ENCODE results near the gene CTDSPL.

The CTDSPL gene

DNA sequence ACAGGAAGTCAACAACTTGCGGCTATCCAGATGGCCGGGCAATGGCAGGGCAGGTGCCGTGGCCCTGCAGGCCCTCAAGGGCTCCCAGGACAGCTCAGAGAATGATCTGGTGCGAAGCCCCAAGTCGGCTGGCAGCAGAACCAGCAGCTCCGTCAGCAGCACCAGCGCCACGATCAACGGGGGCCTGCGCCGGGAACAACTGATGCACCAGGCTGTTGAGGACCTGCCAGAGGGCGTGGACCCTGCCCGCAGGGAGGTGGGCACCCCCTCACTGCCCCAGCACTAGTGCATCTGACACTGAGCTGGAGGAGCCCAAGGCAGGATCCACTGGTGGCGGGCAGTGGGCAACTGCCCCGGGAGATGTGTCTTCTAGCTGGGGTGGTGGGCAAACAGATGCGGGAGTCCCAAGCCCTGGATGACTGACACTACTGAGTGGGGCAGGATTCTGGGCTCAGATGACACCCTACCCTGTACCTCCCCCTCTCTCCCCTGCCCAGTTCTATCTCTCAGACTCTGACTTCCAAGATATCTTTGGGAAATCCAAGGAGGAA, 144.8 kb downstream of the CTDSPL start:
- peaks cover 5 to 62% of the 10 kb centered on the region in 2 donors for H3K36me3 ChIP-seq (ENCODE audit: control insufficient read depth in 1 of 2, insufficient read depth in 2 of 2, low read length in 2 of 2)
- no peak overlapping the region for H3K4me3 ChIP-seq (ENCODE audit: low read depth in 1 of 2, low read length in 2 of 2)
- peaks cover 0 to 21% of the 10 kb centered on the region in 2 donors for H3K4me1 ChIP-seq (ENCODE audit: control insufficient read depth in 1 of 2, insufficient read depth in 2 of 2, low read length in 2 of 2)
- H3K27ac ChIP-seq (ENCODE audit: low read length): no peak overlapping the region
- H3K27me3 ChIP-seq (ENCODE audit: low read depth, low read length): no peaks in the 10 kb centered on the region
- no peaks in the 10 kb centered on the region for H3K9me3 ChIP-seq (ENCODE audit: control insufficient read depth in 1 of 2, low read length in 2 of 2)

- Histone ChIP-seq H3K27me3 (ENCODE audit: low read depth, low read length) (no peaks in the 10 kb centered on the region), H3K4me3 (ENCODE audit: low read depth in 1 of 2, low read length in 2 of 2) (no peak overlapping the region), H3K4me1 (ENCODE audit: control insufficient read depth in 1 of 2, insufficient read depth in 2 of 2, low read length in 2 of 2) (peaks cover 0 to 21% of the 10 kb centered on the region in 2 donors), H3K9me3 (ENCODE audit: control insufficient read depth in 1 of 2, low read length in 2 of 2) (no peaks in the 10 kb centered on the region), H3K27ac (ENCODE audit: low read length) (no peak overlapping the region), H3K36me3 (ENCODE audit: control insufficient read depth in 1 of 2, insufficient read depth in 2 of 2, low read length in 2 of 2) (peaks cover 0 to 53% of the 10 kb centered on the region in 2 donors)
These were observed 146.0 kb downstream of the CTDSPL start for GRCh38 chr3:38007754-38008090.

DNA sequence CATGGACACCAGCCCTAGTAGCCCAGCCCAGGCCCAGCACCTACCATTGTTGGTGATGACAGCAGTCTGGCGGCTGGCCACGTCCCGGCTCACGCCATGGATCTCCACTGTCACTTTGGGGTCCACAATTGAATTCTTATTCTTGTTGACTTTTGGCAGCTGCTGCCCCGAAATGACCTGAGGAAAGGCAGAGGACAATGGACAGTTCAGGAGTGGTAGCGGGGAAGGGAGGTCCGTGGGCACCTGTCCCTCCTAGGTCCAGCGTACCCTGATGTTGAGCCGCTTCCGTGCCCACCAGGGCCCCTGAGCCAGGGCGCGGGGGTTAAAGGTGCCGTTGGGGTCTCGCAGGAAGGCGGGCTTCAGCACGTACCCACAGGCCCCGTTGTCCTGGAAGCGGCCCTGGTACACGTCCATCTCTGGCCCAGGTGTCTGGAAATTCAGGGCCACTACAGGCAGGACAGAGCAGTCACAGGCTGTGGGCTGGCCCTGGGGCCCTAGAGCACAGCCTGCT, 146.6 kb downstream of the CTDSPL start:
- Histone ChIP-seq H3K9me3 (ENCODE audit: control insufficient read depth in 1 of 2, low read length in 2 of 2) (no peaks in the 10 kb centered on the region), H3K4me1 (ENCODE audit: control insufficient read depth in 1 of 2, insufficient read depth in 2 of 2, low read length in 2 of 2) (peaks cover 0 to 17% of the 10 kb centered on the region in 2 donors), H3K27ac (ENCODE audit: low read length) (no peak overlapping the region), H3K27me3 (ENCODE audit: low read depth, low read length) (no peaks in the 10 kb centered on the region), H3K4me3 (ENCODE audit: low read depth in 1 of 2, low read length in 2 of 2) (no peak overlapping the region), H3K36me3 (ENCODE audit: control insufficient read depth in 1 of 2, insufficient read depth in 2 of 2, low read length in 2 of 2) (peaks cover 0 to 53% of the 10 kb centered on the region in 2 donors)

- Histone ChIP-seq H3K4me1 (ENCODE audit: control insufficient read depth in 1 of 2, insufficient read depth in 2 of 2, low read length in 2 of 2) (peaks cover 0 to 10% of the 10 kb centered on the region in 2 donors), H3K4me3 (ENCODE audit: low read depth in 1 of 2, low read length in 2 of 2) (no peak overlapping the region), H3K9me3 (ENCODE audit: control insufficient read depth in 1 of 2, low read length in 2 of 2) (no peaks in the 10 kb centered on the region), H3K36me3 (ENCODE audit: control insufficient read depth in 1 of 2, insufficient read depth in 2 of 2, low read length in 2 of 2) (peaks cover 0 to 56% of the 10 kb centered on the region in 2 donors), H3K27me3 (ENCODE audit: low read depth, low read length) (no peaks in the 10 kb centered on the region), H3K27ac (ENCODE audit: low read length) (no peak overlapping the region)
These were observed 147.4 kb downstream of the CTDSPL start for GRCh38 chr3:38008971-38009580.

DNA sequence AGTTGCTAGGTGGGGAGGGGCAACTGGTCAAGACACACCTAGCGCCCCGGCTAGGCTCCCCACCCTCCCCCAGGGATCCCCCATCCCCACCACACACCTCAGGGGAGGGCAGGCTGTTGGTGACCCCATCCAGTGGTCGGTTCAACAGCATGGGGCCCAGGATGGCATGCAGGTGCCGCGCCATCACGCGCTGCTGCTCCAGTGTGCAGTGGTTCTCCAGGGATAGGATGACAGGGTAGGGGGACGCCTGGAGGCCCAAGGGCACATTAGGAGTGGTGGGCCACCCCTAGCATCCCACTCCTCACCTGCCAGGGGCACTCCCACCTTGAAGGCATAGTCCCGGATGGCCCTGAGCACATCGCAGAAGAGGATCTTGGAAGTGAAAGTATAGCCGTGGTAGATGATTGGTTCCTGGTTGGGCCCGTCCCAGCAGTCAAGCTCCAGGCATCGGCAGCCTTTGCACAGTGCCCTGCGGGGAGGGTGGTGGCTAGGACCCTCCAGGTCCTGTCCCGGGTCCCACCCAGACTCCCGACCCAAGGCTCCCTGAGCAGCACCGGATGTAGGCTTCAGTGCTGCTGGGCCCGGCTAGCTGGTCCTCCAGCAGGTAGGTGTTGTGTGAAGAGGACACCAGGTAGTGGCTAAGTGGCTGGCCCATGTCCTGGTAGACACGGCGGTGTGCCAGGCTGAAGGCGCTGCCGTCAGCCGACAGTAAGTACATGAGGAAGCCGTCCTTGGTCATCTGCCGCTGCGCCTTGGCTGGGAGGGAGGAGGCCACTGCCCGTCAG, 148.3 kb downstream of the CTDSPL start:
- Histone ChIP-seq H3K4me1 (ENCODE audit: control insufficient read depth in 1 of 2, insufficient read depth in 2 of 2, low read length in 2 of 2) (peaks cover 0 to 1% of the 10 kb centered on the region in 2 donors), H3K27ac (ENCODE audit: low read length) (no peak overlapping the region), H3K27me3 (ENCODE audit: low read depth, low read length) (no peaks in the 10 kb centered on the region), H3K36me3 (ENCODE audit: control insufficient read depth in 1 of 2, insufficient read depth in 2 of 2, low read length in 2 of 2) (peaks cover 0 to 62% of the 10 kb centered on the region in 2 donors), H3K4me3 (ENCODE audit: low read depth in 1 of 2, low read length in 2 of 2) (no peak overlapping the region), H3K9me3 (ENCODE audit: control insufficient read depth in 1 of 2, low read length in 2 of 2) (no peaks in the 10 kb centered on the region)

DNA sequence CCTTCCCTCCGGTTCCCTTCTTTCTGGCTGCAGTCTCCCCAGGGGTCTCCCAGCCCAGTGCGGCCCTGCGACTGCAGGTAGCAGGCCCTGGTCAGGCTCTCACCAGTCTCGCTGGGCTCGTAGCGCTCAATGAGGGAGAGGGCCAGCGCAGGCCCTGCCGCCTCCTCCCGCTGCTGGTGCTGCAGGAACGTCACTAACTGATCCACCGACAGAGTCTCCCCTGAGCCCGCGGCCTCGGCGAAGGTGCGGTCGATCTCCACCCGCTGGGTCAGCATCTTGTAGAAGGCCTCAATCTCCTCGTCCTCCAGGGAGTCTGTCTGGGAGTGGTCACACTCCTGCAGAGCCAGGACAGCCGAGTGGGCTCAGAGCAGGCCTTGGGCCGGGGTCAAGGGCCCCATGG, 149.4 kb downstream of the CTDSPL start:
- Histone ChIP-seq H3K9me3 (ENCODE audit: control insufficient read depth in 1 of 2, low read length in 2 of 2) (peaks cover under 1 to 3% of the 10 kb centered on the region in 2 donors), H3K4me1 (ENCODE audit: control insufficient read depth in 1 of 2, insufficient read depth in 2 of 2, low read length in 2 of 2) (no peaks in the 10 kb centered on the region), H3K27ac (ENCODE audit: low read length) (no peak overlapping the region), H3K4me3 (ENCODE audit: low read depth in 1 of 2, low read length in 2 of 2) (no peak overlapping the region), H3K27me3 (ENCODE audit: low read depth, low read length) (no peaks in the 10 kb centered on the region), H3K36me3 (ENCODE audit: control insufficient read depth in 1 of 2, insufficient read depth in 2 of 2, low read length in 2 of 2) (peaks cover 11 to 65% of the 10 kb centered on the region in 2 donors)

GRCh38 chr3:38015485-38015884, 153.8 kb downstream of the CTDSPL start:
- Histone ChIP-seq H3K27ac (ENCODE audit: low read length) (no peak overlapping the region), H3K4me3 (ENCODE audit: low read depth in 1 of 2, low read length in 2 of 2) (no peak overlapping the region), H3K36me3 (ENCODE audit: control insufficient read depth in 1 of 2, insufficient read depth in 2 of 2, low read length in 2 of 2) (peaks cover 22 to 70% of the 10 kb centered on the region in 2 donors), H3K9me3 (ENCODE audit: control insufficient read depth in 1 of 2, low read length in 2 of 2) (peaks cover 3 to 7% of the 10 kb centered on the region in 2 donors), H3K27me3 (ENCODE audit: low read depth, low read length) (no peaks in the 10 kb centered on the region), H3K4me1 (ENCODE audit: control insufficient read depth in 1 of 2, insufficient read depth in 2 of 2, low read length in 2 of 2) (no peaks in the 10 kb centered on the region)

- H3K36me3 ChIP-seq (ENCODE audit: control insufficient read depth in 1 of 2, insufficient read depth in 2 of 2, low read length in 2 of 2): peaks cover 22 to 65% of the 10 kb centered on the region in 2 donors
- no peak overlapping the region for H3K27ac ChIP-seq (ENCODE audit: low read length)
- peaks cover 3 to 7% of the 10 kb centered on the region in 2 donors for H3K9me3 ChIP-seq (ENCODE audit: control insufficient read depth in 1 of 2, low read length in 2 of 2)
- H3K4me1 ChIP-seq (ENCODE audit: control insufficient read depth in 1 of 2, insufficient read depth in 2 of 2, low read length in 2 of 2): no peaks in the 10 kb centered on the region
- H3K27me3 ChIP-seq (ENCODE audit: low read depth, low read length): no peaks in the 10 kb centered on the region
- no peak overlapping the region for H3K4me3 ChIP-seq (ENCODE audit: low read depth in 1 of 2, low read length in 2 of 2)
These were observed 154.3 kb downstream of the CTDSPL start for GRCh38 chr3:38015984-38016383.

DNA sequence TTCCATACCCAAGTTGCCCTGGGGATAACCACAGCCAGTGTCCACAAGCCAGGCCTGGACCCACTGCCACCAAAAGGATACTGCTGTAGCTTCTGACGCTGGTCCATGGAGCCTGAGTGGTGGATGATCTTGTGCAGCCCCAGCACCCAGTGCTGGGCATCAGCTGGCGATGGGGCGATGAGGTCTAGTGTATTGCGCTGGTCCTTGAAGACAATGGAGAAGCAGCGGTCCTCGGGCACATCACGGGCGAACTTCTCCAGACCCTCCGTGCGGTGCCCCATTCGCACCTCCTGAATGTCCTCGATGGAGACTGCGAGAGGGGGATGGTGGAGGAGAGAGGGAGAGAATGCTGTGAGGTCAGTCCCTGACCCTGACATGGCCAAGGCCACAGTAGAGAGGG, 154.7 kb downstream of the CTDSPL start:
- Histone ChIP-seq H3K27me3 (ENCODE audit: low read depth, low read length) (no peaks in the 10 kb centered on the region), H3K4me1 (ENCODE audit: control insufficient read depth in 1 of 2, insufficient read depth in 2 of 2, low read length in 2 of 2) (no peaks in the 10 kb centered on the region), H3K27ac (ENCODE audit: low read length) (no peak overlapping the region), H3K36me3 (ENCODE audit: control insufficient read depth in 1 of 2, insufficient read depth in 2 of 2, low read length in 2 of 2) (peaks cover 22 to 61% of the 10 kb centered on the region in 2 donors), H3K9me3 (ENCODE audit: control insufficient read depth in 1 of 2, low read length in 2 of 2) (peaks cover 3 to 7% of the 10 kb centered on the region in 2 donors), H3K4me3 (ENCODE audit: low read depth in 1 of 2, low read length in 2 of 2) (no peak overlapping the region)

DNA sequence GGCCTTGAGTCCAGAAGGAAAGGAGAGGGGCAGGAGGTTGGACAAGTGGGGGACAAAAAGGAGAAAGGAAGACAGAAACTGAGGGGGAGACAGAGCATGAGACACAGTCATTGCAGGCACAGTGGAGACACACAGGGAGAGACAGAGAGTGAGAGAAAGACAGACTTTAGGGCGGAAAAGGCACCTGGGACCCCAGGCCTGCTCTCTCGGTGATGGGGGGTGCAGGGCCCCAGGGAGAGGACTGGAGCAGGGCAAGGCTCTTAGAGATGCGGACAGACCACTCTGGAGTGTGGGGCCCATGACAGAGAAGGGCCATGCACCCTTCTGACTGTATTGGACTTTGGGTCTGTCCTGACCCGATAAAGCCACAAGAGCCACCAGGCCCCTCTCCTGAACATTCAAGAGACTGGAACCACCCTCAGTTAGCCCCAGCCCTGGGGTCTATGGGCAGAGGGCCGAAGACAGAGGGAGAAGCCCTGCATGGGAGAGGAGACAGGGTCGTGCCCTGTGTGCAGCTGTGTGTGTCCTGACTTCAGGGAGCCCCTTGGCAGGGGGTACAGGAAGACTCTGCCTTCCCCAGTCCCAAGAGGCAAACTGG, 155.3 kb downstream of the CTDSPL start:
- Histone ChIP-seq H3K4me3 (ENCODE audit: low read depth in 1 of 2, low read length in 2 of 2) (no peak overlapping the region), H3K4me1 (ENCODE audit: control insufficient read depth in 1 of 2, insufficient read depth in 2 of 2, low read length in 2 of 2) (no peaks in the 10 kb centered on the region), H3K27ac (ENCODE audit: low read length) (no peak overlapping the region), H3K36me3 (ENCODE audit: control insufficient read depth in 1 of 2, insufficient read depth in 2 of 2, low read length in 2 of 2) (peaks cover 22 to 59% of the 10 kb centered on the region in 2 donors), H3K9me3 (ENCODE audit: control insufficient read depth in 1 of 2, low read length in 2 of 2) (peaks cover 3 to 7% of the 10 kb centered on the region in 2 donors), H3K27me3 (ENCODE audit: low read depth, low read length) (no peaks in the 10 kb centered on the region)
